IPS DF 4.7 (cell line): ENCODE results near the gene ALDOB.

Source experiments
- DNase-seq: peaks from one replicate; pipeline ENCODE4 v3.0.0-alpha.2; 2013; ENCODE audit warnings: low spot score; ENCODE audit errors: extremely low read depth

Gene ALDOB

GRCh38 chr9:101435601-101436079 is at the start of gene ALDOB:
ALDOB (minus strand) TSS chr9:101435774; CDS start chr9:101430887, 4,887 bp downstream.
- no peak for DNase-seq

- no peak for DNase-seq
Measured at GRCh38 chr9:101484046-101484445, 48.5 kb upstream of the ALDOB start.

- no peak for DNase-seq
Measured at GRCh38 chr9:101481261-101481660, 45.7 kb upstream of the ALDOB start.

- no peak for DNase-seq
Measured at GRCh38 chr9:101480386-101480785, 44.8 kb upstream of the ALDOB start.

GRCh38 chr9:101479338-101480030 is 43.9 kb upstream of the ALDOB start:
- DNase-seq, result no peak

GRCh38 chr9:101478906-101479305 is 43.3 kb upstream of the ALDOB start:
- DNase-seq, result no peak

GRCh38 chr9:101478444-101478843 is 42.9 kb upstream of the ALDOB start:
- DNase-seq, result no peak

GRCh38 chr9:101477736-101478135 is 42.2 kb upstream of the ALDOB start:
- no peak for DNase-seq

- no peak for DNase-seq
Measured at GRCh38 chr9:101477214-101477613, 41.6 kb upstream of the ALDOB start.

GRCh38 chr9:101476576-101477208 is 41.1 kb upstream of the ALDOB start:
- no peak for DNase-seq

- DNase-seq, result no peak
Measured at GRCh38 chr9:101472891-101473290, 37.3 kb upstream of the ALDOB start.

GRCh38 chr9:101470929-101471328 is 35.4 kb upstream of the ALDOB start:
- DNase-seq, result no peak

GRCh38 chr9:101470021-101470420 is 34.4 kb upstream of the ALDOB start:
- no peak for DNase-seq

GRCh38 chr9:101469026-101469425 is 33.5 kb upstream of the ALDOB start:
- DNase-seq, result no peak

GRCh38 chr9:101468116-101468515 is 32.5 kb upstream of the ALDOB start:
- DNase-seq, result no peak

- DNase-seq, result no peak
Measured at GRCh38 chr9:101467690-101468089, 32.1 kb upstream of the ALDOB start.

- no peak for DNase-seq
Measured at GRCh38 chr9:101466863-101467262, 31.3 kb upstream of the ALDOB start.

- no peak for DNase-seq
Measured at GRCh38 chr9:101465326-101465915, 29.8 kb upstream of the ALDOB start.

- DNase-seq, result no peak
Measured at GRCh38 chr9:101463397-101463796, 27.8 kb upstream of the ALDOB start.

- DNase-seq, result no peak
Measured at GRCh38 chr9:101462558-101462957, 27.0 kb upstream of the ALDOB start.

GRCh38 chr9:101460965-101461364 is 25.4 kb upstream of the ALDOB start:
- no peak for DNase-seq

- peak; percentile 76 for DNase-seq
Measured at GRCh38 chr9:101458963-101459631, 23.5 kb upstream of the ALDOB start.
